Stimulated activated CD4-positive, alpha-beta T cell treated with anti-CD3 and anti-CD28 coated beads, TNF-alpha, amount 100 ng/mL, for 1 hour (primary cell): Measurements from ENCODE around the gene NRG3.
"Not testable (repeated sequence)": the region's sequence is repeated elsewhere in the genome, so short reads cannot be mapped to it uniquely, and the experiment has no call there.

Experiments used
- DNase-seq, 3 donors: peaks; one replicate each; pipeline ENCODE4 v3.0.0-alpha.2; 2020; ENCODE audit warnings: low read depth in 3 of 3, low spot score in 1 of 3

NRG3 gene

DNA sequence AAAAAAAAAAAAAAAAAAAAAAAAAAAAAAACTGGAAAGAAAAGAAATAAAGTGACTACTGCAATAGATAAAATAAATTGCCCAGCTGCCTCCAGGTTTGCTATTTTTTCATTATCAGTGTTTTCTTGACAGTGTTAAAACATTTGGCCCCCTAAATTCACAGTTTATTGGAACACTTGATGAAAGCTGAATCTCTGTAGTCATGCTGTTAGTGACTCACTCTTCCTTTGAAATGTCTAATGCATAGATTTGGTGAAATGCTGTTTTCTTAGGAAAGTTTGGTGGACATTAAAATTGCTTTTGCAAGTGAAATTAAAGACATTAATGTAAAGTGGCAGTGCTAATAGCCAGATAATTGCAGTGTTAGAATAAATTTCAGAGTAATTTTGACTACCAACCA lies 785.2 kb downstream of the NRG3 start:
- DNase-seq, result no peak

DNA sequence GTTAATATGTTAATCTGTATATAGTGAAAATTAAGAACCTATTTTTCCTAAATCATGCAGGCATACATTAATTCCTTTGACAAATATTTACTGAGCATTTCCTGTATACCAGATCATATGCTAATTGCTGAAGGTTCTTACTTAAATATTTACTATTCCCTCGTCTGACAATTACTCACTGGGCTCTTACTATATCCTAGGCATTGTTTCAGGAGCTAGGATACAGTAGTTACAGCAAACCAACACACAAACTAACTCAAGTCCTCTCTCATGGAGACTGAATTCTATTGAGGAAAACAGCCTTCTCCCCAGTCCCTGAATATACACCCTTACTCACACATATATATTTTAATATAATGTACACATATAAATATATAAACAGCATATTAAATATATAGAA lies 786.0 kb downstream of the NRG3 start:
- DNase-seq, result no peak

DNA sequence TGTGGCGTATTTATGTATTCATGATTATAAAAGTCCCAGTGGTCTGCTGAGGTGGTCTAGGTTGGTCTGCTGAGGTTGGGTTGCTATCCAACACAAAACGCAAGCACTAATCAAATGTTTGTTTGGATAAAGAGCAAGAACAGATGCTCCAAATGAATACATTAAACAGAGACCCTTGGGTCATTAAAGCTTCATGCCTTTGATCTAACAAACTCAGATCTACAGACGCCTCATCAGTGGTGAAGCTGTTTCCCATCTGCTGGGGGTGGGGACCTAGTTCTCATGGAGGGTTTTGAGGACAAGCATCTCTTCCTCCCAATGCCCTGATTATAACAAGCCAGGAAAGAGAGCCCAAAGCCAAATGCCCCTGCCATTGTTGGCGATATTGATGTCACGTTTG lies 786.7 kb downstream of the NRG3 start:
- no peak for DNase-seq

DNA sequence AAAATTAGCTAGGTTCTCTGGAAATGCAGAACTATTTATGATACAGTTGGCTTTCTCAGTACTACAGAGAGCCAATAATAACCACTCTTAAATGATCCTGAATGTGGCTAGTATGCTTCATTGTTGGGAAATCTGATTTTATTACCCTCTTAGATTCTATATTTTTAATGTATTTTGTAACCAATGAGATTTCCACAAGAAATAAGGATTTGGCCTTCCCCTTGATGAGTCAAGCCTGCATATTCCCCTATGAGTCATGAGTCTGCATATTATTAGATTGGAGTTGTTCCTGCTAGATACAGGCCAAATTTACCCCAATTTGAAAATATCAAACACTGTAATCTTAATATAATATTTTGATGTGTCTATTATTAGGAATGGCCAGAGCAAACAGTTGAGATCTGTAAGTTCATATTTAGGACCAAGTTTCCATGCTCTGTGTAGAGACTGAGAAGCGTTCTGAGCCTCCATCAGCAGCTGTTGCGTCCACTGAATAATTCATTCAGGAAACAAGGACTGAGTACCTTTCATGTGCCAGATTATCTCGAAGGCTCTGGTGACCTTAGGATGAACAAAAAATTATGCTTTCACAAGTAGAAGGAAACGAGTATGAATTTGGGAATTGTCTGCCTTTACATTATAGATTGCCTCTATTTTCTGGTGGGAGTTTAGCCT lies 793.4 kb downstream of the NRG3 start:
- DNase-seq, result no peak

- no peak for DNase-seq
Observed at GRCh38 chr10:82674036-82674435, 799.0 kb downstream of the NRG3 start.

- DNase-seq, result not testable (repeated sequence)
Observed at GRCh38 chr10:82677932-82678331, 802.9 kb downstream of the NRG3 start.

DNA sequence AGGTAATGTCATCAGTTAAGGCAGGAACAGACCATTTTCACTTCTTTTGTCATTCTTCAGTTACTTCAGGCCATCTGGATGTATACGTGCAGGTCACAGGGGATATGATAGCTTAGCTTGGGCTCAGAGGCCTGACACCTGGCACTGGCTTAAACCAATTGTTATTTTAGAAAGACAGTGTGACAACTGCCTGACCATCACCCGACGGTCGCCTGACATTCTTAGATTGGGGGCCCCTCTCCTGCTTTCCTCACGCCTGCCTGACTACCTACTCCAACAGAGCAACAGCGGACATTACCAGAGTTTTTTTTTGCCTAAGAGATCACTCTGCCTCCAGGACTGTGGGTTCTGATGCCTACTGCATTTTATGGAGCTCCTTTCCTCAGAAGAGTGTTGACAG lies 803.5 kb downstream of the NRG3 start:
- DNase-seq, result not testable (repeated sequence)

- DNase-seq, result no peak
Observed at GRCh38 chr10:82680608-82681007, 805.6 kb downstream of the NRG3 start.

GRCh38 chr10:82683945-82684344 lies 809.0 kb downstream of the NRG3 start:
- no peak for DNase-seq

GRCh38 chr10:82685087-82685486 lies 810.1 kb downstream of the NRG3 start:
- DNase-seq, result no peak

- no peak for DNase-seq
Observed at GRCh38 chr10:82691211-82691610, 816.2 kb downstream of the NRG3 start.

DNA sequence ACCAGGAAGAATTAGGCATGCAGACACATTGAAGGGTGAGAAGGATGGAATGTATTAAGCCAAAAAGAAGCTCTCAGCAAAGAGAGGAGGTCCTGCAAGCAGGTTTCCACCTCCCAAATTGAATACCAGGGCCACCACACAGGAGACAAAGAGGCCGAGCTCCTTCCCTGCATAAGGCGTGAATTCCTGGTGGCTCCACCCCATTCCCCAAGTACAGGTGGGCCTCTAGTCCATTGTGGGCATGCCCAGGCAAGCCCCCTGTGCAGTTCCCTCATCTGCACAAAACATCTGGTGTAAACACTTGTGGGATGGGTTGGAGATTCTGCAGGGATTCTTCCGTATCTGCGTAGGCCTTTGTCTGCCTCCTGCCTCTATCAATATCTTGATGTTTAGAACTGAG lies 817.5 kb downstream of the NRG3 start:
- no peak for DNase-seq

- DNase-seq, result no peak
Observed at GRCh38 chr10:82721831-82722230, 846.8 kb downstream of the NRG3 start.

- no peak for DNase-seq
Observed at GRCh38 chr10:82722273-82722672, 847.3 kb downstream of the NRG3 start.

GRCh38 chr10:82736305-82736704 lies 861.3 kb downstream of the NRG3 start:
- DNase-seq, result no peak

- no peak for DNase-seq
Observed at GRCh38 chr10:82737549-82737948, 862.6 kb downstream of the NRG3 start.

DNA sequence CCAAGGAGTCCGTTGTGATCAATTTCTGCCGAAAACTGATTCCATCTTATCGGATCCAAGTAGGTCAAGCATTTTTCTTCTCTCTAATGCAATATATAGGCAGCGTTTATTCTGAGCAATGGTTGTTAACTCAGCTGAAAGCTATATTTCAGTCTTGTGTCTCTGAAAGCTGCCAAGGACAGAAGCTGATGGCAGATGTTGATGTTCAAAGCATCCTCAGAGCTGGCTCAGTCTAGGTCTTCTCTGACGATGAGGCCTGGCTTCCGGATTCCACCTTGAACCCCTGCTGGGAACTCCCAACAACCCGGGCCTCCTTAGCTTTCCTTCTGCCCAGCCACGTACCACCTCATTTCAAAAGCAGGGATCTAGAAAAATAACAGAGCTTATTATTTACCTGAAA lies 863.6 kb downstream of the NRG3 start:
- DNase-seq, result no peak

DNA sequence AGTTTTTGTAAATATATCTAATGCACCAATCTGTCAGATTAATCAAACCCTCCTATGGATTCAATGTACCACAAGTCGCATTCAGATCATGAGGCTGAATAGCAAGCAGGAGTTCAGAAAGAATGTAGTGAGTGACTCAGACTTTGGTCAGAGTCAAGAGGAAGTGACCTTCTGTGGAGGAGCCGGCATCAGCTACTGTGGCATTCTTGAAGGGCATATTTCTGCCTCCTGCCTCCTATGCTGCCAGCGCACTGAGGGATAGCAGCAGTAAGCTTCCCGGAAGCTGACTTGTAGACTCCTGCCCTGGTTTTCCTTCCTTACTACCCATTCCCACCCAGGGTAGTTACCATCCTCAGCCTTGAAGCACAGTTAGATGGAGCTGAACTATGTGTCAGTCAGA lies 867.5 kb downstream of the NRG3 start:
- DNase-seq, result no peak

DNA sequence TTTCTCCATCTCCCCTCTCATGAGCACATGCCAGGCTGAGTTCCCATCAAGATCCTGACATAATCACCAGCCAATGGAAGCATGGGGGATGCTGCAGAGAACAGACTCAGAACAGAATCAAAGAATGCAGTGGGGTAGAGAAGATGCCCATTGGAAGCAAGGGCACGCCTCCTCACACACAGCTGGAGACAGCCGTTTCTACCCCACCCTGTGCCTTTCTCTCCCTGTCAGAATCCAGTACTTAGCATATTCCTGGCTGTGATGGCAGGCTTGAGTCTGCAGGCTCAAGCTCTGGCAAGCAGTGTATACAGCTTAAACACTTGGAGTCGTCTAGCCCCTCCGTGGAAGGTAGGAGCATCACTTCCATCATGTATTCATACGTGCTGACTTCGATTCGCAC lies 867.9 kb downstream of the NRG3 start:
- DNase-seq, result no peak

DNA sequence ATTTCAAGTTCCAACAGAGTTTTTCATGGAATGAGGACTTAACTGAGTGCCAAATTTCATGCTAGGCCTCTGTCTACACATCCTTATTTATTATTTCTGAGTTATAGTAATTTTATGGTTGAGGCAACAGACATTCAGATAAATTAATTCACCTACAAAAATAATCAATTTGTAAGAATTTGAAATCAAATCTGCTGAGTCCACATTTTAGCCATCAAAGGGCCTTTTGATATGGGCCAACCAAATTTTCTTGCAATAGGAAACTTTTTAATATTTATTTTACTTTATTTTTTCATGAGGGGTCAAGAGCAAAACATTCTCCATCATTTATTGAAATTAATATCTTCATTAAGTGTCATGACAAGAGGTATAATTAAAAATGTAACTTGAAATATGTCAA lies 875.5 kb downstream of the NRG3 start:
- DNase-seq, result no peak

DNA sequence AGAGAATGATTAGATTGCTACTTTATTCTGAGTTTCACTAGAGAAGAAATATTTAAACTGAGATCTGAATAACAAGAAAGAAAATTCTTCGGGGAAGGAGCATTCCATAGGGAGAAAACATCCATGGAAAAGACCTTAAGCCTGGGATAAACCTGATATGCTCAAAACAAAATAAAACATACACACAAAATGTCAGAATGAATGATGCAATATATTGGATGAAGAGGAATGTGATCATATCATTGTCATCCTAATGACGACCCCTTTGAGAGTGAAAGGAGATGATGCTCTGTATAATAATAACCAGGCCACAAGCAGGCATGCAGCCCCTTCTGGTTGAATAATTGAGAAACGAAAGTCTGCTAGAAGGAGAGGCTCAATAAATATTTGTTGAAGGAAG lies 882.4 kb downstream of the NRG3 start:
- DNase-seq, result no peak

- no peak for DNase-seq
Observed at GRCh38 chr10:82757901-82758300, 882.9 kb downstream of the NRG3 start.

DNA sequence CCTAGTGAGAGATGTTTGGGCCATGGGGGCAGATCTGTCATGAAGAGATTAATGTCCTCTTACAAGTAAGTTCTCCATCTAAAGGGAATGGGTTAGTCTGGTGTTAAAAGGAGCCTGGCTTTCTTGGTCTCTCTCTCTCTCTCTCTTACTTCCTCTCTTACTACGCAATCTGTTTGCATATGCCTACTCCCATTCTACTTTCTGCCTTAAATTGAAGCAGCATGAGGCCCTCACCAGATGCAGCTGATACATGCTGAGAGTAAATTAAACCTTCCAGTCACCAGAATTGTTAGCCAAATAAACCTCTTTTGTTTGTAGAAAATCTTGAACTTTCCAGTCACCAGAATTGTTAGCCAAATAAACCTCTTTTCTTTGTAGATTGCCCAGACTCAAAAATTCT lies 884.1 kb downstream of the NRG3 start:
- DNase-seq, result no peak

DNA sequence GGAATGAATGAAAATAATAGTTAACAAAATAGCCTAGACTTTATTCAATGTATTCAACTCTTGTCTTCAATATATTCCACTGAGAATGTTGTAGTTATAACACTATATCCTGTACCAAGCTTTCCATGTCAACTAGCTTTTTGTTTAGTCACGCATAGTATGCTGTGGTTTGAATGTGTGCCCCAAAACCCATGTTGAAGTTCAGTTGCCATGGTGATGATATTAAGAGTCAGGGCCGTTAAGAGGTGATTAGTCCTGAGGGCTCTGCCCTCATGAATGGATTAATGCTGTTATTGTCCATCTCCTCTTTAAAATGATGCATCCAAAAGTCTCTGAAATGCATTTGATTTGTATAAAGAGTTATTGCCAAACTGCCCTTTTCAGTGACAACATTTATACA lies 887.6 kb downstream of the NRG3 start:
- no peak for DNase-seq
